ENCODE data around the gene NPTX1.

The NPTX1 gene

GRCh38 chr17:80426671-80427326 lies 49.6 kb downstream of the NPTX1 start:
- POLR2A ChIA-PET: no interaction called here
- TF ChIP-seq FOXA1 (IDR thresholded peaks at IDR 0.05) (no peak), HDGF (IDR thresholded peaks at IDR 0.05; ENCODE audit: borderline replicate concordance) (peak; percentile 24; the same call in 1 of the 2 replicates)
- peak; percentile 94 for DNase-seq (ENCODE audit: extremely low spot score)
- CTCF ChIA-PET: interaction anchor here (0.6 to 1.5 kb wide), 9 partner anchors 11 to 552 kb away, joined by 3 to 5 read pairs (median 4); no protein-coding TSS in a partner anchor

GRCh38 chr17:80425835-80426426 lies 50.5 kb downstream of the NPTX1 start:
- no peak for TF ChIP-seq SUZ12 (IDR thresholded peaks at IDR 0.05)
- no peak for TF ChIP-seq FOXM1 (IDR thresholded peaks at IDR 0.05; ENCODE audit: borderline replicate concordance)
- TF ChIP-seq, protein P1, sequence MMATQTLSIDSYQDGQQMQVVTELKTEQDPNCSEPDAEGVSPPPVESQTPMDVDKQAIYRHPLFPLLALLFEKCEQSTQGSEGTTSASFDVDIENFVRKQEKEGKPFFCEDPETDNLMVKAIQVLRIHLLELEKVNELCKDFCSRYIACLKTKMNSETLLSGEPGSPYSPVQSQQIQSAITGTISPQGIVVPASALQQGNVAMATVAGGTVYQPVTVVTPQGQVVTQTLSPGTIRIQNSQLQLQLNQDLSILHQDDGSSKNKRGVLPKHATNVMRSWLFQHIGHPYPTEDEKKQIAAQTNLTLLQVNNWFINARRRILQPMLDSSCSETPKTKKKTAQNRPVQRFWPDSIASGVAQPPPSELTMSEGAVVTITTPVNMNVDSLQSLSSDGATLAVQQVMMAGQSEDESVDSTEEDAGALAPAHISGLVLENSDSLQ (IDR thresholded peaks at IDR 0.05): no peak
- TF ChIP-seq ARNT (IDR thresholded peaks at IDR 0.05): no peak
- TF ChIP-seq CTBP1 (IDR thresholded peaks at IDR 0.05; ENCODE audit: borderline replicate concordance): no peak
- no peak for TF ChIP-seq SP1 (IDR thresholded peaks at IDR 0.05)
- TF ChIP-seq FOXK2 (IDR thresholded peaks at IDR 0.05): no peak
- TF ChIP-seq TARDBP (IDR thresholded peaks at IDR 0.05): no peak
- TF ChIP-seq ZNF384 (IDR thresholded peaks at IDR 0.05): no peak
- no peak for TF ChIP-seq NFRKB (IDR thresholded peaks at IDR 0.05)
- TF ChIP-seq LEF1 (IDR thresholded peaks at IDR 0.05; ENCODE audit: borderline replicate concordance): no peak
- TF ChIP-seq HDGF (IDR thresholded peaks at IDR 0.05; ENCODE audit: borderline replicate concordance): no peak
- no peak for TF ChIP-seq ELF4 (IDR thresholded peaks at IDR 0.05)
- ChIA-PET POLR2A (no interaction called here), CTCF (no interaction called here)
- DNase-seq (ENCODE audit: extremely low spot score): no peak

DNA sequence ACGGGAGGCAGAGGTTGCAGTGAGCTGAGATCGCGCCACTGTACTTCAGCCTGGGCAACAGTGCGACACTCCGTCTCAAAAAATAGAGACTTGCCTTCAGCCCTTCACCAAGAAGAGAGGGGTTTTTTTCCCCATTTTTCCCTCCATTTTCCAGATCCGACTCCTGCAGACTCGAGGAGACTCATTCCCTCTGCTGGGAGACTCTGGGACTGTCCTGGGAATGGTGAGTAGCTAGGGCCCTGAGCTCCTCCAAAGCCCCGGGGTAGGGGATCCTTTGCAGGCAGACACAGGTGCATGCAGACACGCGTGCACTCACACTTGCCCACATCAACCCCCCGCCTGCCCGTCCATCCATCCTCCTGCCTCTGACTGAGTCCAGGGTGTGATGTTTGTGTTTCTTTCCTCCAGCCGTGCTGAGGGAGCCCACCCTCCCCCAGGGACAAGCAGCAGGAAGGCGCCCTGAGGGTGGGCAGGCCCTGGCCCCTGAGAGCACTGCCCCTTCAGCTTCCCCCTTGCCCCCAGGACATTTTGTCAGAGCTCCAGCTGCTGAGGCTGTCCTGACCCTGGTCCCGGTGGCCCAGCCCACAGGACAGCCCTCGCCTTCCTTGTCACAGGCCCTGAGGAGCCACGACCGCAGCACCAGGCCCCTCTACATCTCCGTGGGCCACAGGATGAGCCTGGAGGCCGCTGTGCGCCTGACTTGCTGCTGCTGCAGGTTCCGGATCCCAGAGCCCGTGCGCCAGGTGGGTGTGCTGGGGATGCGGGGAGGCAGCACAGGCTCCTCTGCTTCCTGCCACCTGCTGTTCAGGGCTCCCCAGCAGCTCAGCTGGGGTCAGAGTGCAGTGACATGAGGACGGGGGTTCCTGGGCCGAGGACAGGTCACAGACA lies 51.3 kb downstream of the NPTX1 start:
- DNase-seq (ENCODE audit: extremely low spot score): no peak
- no peak for TF ChIP-seq L3MBTL2 (conservative IDR thresholded peaks at IDR 0.05)
- TF ChIP-seq FOXA1 (IDR thresholded peaks at IDR 0.05): no peak
- no peak for TF ChIP-seq TARDBP (IDR thresholded peaks at IDR 0.05)
- TF ChIP-seq FOXK2 (IDR thresholded peaks at IDR 0.05): no peak
- no peak for TF ChIP-seq LEF1 (IDR thresholded peaks at IDR 0.05; ENCODE audit: borderline replicate concordance)
- no peak for TF ChIP-seq ELF4 (IDR thresholded peaks at IDR 0.05)
- TF ChIP-seq ARNT (IDR thresholded peaks at IDR 0.05): no peak
- TF ChIP-seq NFRKB (IDR thresholded peaks at IDR 0.05): no peak
- no peak for TF ChIP-seq CTBP1 (IDR thresholded peaks at IDR 0.05; ENCODE audit: borderline replicate concordance)
- no peak for TF ChIP-seq SP1 (IDR thresholded peaks at IDR 0.05)
- TF ChIP-seq SUZ12 (IDR thresholded peaks at IDR 0.05): no peak
- POLR2A ChIA-PET: interaction anchor here (2.6 kb wide), 1 partner anchor 30 kb away, joined by 11 read pairs; no protein-coding TSS in a partner anchor
- CTCF ChIA-PET: interaction anchor here (0.6 to 1.0 kb wide), 2 partner anchors 11 to 546 kb away, joined by 3 to 4 read pairs; no protein-coding TSS in a partner anchor

DNA sequence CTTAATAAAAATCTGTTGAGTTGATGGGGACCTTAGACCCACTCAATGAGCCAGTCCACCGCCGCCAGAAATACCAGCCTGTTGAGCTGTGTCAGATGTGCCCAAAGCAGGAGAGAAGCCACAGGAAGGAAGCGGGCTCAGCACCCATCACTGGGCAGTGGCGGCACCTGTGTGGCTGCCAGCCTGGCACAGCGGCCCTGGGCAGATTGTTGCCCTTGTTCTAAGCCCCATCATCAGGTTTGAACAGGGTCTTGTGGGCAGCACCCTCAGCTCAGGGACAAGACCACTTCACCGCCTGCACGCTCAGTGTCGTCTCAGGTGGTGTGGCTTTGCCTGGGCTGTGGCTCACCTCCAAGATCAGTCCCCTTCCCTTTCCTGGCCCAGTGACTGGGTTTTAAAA lies 52.1 kb downstream of the NPTX1 start:
- no peak for DNase-seq (ENCODE audit: extremely low spot score)
- POLR2A ChIA-PET: interaction anchor here (2.6 kb wide), 1 partner anchor 30 kb away, joined by 11 read pairs; no protein-coding TSS in a partner anchor
- CTCF ChIA-PET: interaction anchor here (1.0 kb wide), 2 partner anchors 9 to 10 kb away, joined by 3 read pairs; no protein-coding TSS in a partner anchor
- no peak for TF ChIP-seq ZNF384 (IDR thresholded peaks at IDR 0.05)
- no peak for TF ChIP-seq FOXM1 (IDR thresholded peaks at IDR 0.05; ENCODE audit: borderline replicate concordance)
- no peak for TF ChIP-seq NFRKB (IDR thresholded peaks at IDR 0.05)
- no peak for TF ChIP-seq TARDBP (IDR thresholded peaks at IDR 0.05)
- TF ChIP-seq LEF1 (IDR thresholded peaks at IDR 0.05; ENCODE audit: borderline replicate concordance): no peak
- TF ChIP-seq BHLHE40 (IDR thresholded peaks at IDR 0.05; ENCODE audit: borderline replicate concordance): no peak
- no peak for TF ChIP-seq FOXK2 (IDR thresholded peaks at IDR 0.05)
- TF ChIP-seq ARNT (IDR thresholded peaks at IDR 0.05): no peak
- TF ChIP-seq FOXA1 (IDR thresholded peaks at IDR 0.05): no peak
- TF ChIP-seq L3MBTL2 (conservative IDR thresholded peaks at IDR 0.05): no peak
- TF ChIP-seq CTBP1 (IDR thresholded peaks at IDR 0.05; ENCODE audit: borderline replicate concordance): no peak
- no peak for TF ChIP-seq HDGF (IDR thresholded peaks at IDR 0.05; ENCODE audit: borderline replicate concordance)
- TF ChIP-seq SUZ12 (IDR thresholded peaks at IDR 0.05): no peak
- no peak for TF ChIP-seq ELF4 (IDR thresholded peaks at IDR 0.05)
- TF ChIP-seq SP1 (IDR thresholded peaks at IDR 0.05): no peak
- TF ChIP-seq, protein P1 (IDR thresholded peaks at IDR 0.05): no peak

- ChIA-PET POLR2A (interaction anchor here (0.7 to 2.6 kb wide), 2 partner anchors 31 to 422 kb away, joined by 3 to 11 read pairs; no protein-coding TSS in a partner anchor), CTCF (interaction anchor here (1.0 kb wide), 1 partner anchor 10 kb away, joined by 3 read pairs; no protein-coding TSS in a partner anchor)
- no peak for DNase-seq (ENCODE audit: extremely low spot score)
- TF ChIP-seq LEF1 (IDR thresholded peaks at IDR 0.05; ENCODE audit: borderline replicate concordance) (no peak), HDGF (IDR thresholded peaks at IDR 0.05; ENCODE audit: borderline replicate concordance) (no peak), SP1 (IDR thresholded peaks at IDR 0.05) (no peak)
These were observed 52.7 kb downstream of the NPTX1 start for GRCh38 chr17:80423536-80424225.

Measured in HEK293T (cell line).